Tibial nerve (tissue), 4 donors: ENCODE results near the gene B4GALT2. TPM values are rescaled to one million over a fixed set of nuclear protein-coding genes. Genes with fewer than 3 reads are reported as not detected.

Experiments used
- DNase-seq, 2 donors: peaks; one replicate each; pipeline ENCODE4 v3.0.0-alpha.2; 2019; ENCODE audit warnings: low spot score in 2 of 2
- H3K27ac ChIP-seq, 4 donors: fragments of 200-600 bp; sonication (generic) in 3 of 4; one replicate each; pipeline ENCODE4 v1.5.1; 2017 to 2019; ENCODE audit warnings: mild to moderate bottlenecking in 1 of 4
- H3K27me3 ChIP-seq, 2 donors: fragments of 200-600 bp; sonication (generic) in 1 of 2; one replicate each; pipeline versions ENCODE4 v1.5.1 to v1.6.0; 2017 to 2019
- H3K36me3 ChIP-seq, 3 donors: fragments of 200-600 bp; sonication (generic); one replicate each; pipeline ENCODE4 v1.5.1; 2018 to 2019
- H3K4me1 ChIP-seq, 4 donors: fragments of 200-600 bp; sonication (generic) in 3 of 4; one replicate each; pipeline ENCODE4 v1.5.1; 2017 to 2019
- H3K4me3 ChIP-seq, 4 donors: fragments of 200-600 bp; sonication (generic) in 3 of 4; one replicate each; pipeline ENCODE4 v1.5.1; 2017 to 2019; ENCODE audit warnings: mild to moderate bottlenecking in 1 of 4, moderate library complexity in 1 of 4
- H3K9me3 ChIP-seq, 4 donors: fragments of 200-600 bp; sonication (generic) in 3 of 4; one replicate each; pipeline ENCODE4 v1.5.1; 2017 to 2019
- CTCF ChIP-seq, 5 experiments: fragments of 200-600 bp in 3 of 5; fragments of 450-650 bp in 2 of 5; sonication (generic) in 3 of 5; IDR thresholded peaks; one replicate each; pipeline ENCODE4 v1.5.1; 2016 to 2019; ENCODE audit warnings: antibody characterized with exemption in 5 of 5, mild to moderate bottlenecking in 3 of 5, moderate library complexity in 2 of 5
- EP300 ChIP-seq, 2 donors: sonication (generic); formaldehyde crosslinking; IDR thresholded peaks; one replicate each; pipeline ENCODE4 v1.6.1; 2017; ENCODE audit warnings: antibody characterized with exemption in 2 of 2, mild to moderate bottlenecking in 1 of 2
- POLR2A ChIP-seq, 2 donors: fragments of 450-650 bp; IDR thresholded peaks; one replicate each; pipeline ENCODE4 v1.6.1; 2017; ENCODE audit warnings: antibody characterized with exemption in 2 of 2, mild to moderate bottlenecking in 2 of 2, moderate library complexity in 2 of 2
- WGBS, 2 donors: methylation state at CpG; one replicate each; pipeline ENCODE4 v1.1.5; 2018; 5-methylcytosine and 5-hydroxymethylcytosine counted together
- total RNA-seq, 4 donors: library from RNA; depleted of rRNA; stranded (reverse); fragments of >200 nt; gene quantifications; one replicate each; pipeline ENCODE4 v1.1.0, GENCODE V29; 2016

The B4GALT2 gene
- total RNA-seq, 4 donors from 2014 or later: 15.5 to 49.8 (median 21.1) TPM

GRCh38 chr1:43969746-43970466 lies 9.1 kb upstream of the B4GALT2 start, which contains the start of gene DPH2:
DPH2 (plus strand) TSS chr1:43970010; CDS start chr1:43970176, 166 bp downstream.
- DNase-seq: peak; percentile 93 to 95
- no peaks in the 10 kb centered on the region for H3K9me3 ChIP-seq

GRCh38 chr1:43970502-43970901 lies 8.5 kb upstream of the B4GALT2 start:
- H3K4me3 ChIP-seq: peak overlapping the region; percentile 71 to 88 (median 80)
- no peak for DNase-seq
- peaks cover 0 to 45% (median 0%) of the 10 kb centered on the region in 3 donors for H3K36me3 ChIP-seq
- H3K27ac ChIP-seq: peak overlapping the region in 1 of 4 donors; percentile 52
- H3K9me3 ChIP-seq: no peaks in the 10 kb centered on the region
- no peak for TF ChIP-seq EP300 (IDR thresholded peaks at IDR 0.05)
- 53 to 58% methylated on average over 5 of the region's 5 CpGs for WGBS, 2 donors
- H3K4me1 ChIP-seq: peaks cover 3 to 32% (median 11%) of the 10 kb centered on the region in 4 donors
- no peaks in the 10 kb centered on the region for H3K27me3 ChIP-seq

More at GRCh38 chr1:43969746-43970466, 9.1 kb upstream of the B4GALT2 start, which contains the start of gene DPH2:
- Histone ChIP-seq H3K4me1 (peaks cover 3 to 30% (median 10%) of the 10 kb centered on the region in 4 donors), H3K27me3 (no peaks in the 10 kb centered on the region), H3K4me3 (peak within 1 kb of the TSS; percentile 71 to 88 (median 80)), H3K36me3 (peaks cover 0 to 46% (median 0%) of the 10 kb centered on the region in 3 donors), H3K27ac (peak within 1 kb of the TSS in 2 of 4 donors; percentile 35 to 52)
- peak in 1 of 2 donors; percentile 74 for TF ChIP-seq EP300 (IDR thresholded peaks at IDR 0.05)
- TF ChIP-seq CTCF (IDR thresholded peaks at IDR 0.05): peak in 3 of 5 experiments; percentile 13 to 53 (median 21)
- TF ChIP-seq POLR2A (IDR thresholded peaks at IDR 0.05): peak in 1 of 2 donors; percentile 23
- WGBS, 2 donors: 0 to 1% methylated on average over 42 to 44 of the region's 47 CpGs

GRCh38 chr1:43970911-43971310 lies 8.1 kb upstream of the B4GALT2 start:
- H3K27ac ChIP-seq: no peak overlapping the region
- peaks cover 0 to 41% (median 0%) of the 10 kb centered on the region in 3 donors for H3K36me3 ChIP-seq
- 90 to 91% methylated on average over 9 of the region's 9 CpGs for WGBS, 2 donors
- H3K9me3 ChIP-seq: no peaks in the 10 kb centered on the region
- TF ChIP-seq EP300 (IDR thresholded peaks at IDR 0.05): no peak
- TF ChIP-seq POLR2A (IDR thresholded peaks at IDR 0.05): no peak
- no peak for TF ChIP-seq CTCF (IDR thresholded peaks at IDR 0.05)
- DNase-seq: no peak
- H3K4me3 ChIP-seq: peak overlapping the region in 2 of 4 donors; percentile 72 to 88
- no peaks in the 10 kb centered on the region for H3K27me3 ChIP-seq
- H3K4me1 ChIP-seq: peaks cover 3 to 36% (median 15%) of the 10 kb centered on the region in 4 donors

- no peak for TF ChIP-seq CTCF (IDR thresholded peaks at IDR 0.05)
- TF ChIP-seq EP300 (IDR thresholded peaks at IDR 0.05): no peak
- no peak for TF ChIP-seq POLR2A (IDR thresholded peaks at IDR 0.05)
- DNase-seq: no peak
- 93 to 96% methylated on average over 16 to 17 of the region's 17 CpGs for WGBS, 2 donors
- no peak overlapping the region for H3K4me3 ChIP-seq
- H3K4me1 ChIP-seq: peaks cover 3 to 41% (median 20%) of the 10 kb centered on the region in 4 donors
- H3K9me3 ChIP-seq: no peaks in the 10 kb centered on the region
- H3K27me3 ChIP-seq: no peaks in the 10 kb centered on the region
- H3K27ac ChIP-seq: no peak overlapping the region
- H3K36me3 ChIP-seq: peaks cover 0 to 38% (median 0%) of the 10 kb centered on the region in 3 donors
Observed at GRCh38 chr1:43971336-43971980, 7.6 kb upstream of the B4GALT2 start.

- peak overlapping the region; percentile 72 to 91 (median 82) for H3K4me3 ChIP-seq
- H3K9me3 ChIP-seq: no peaks in the 10 kb centered on the region
- H3K27ac ChIP-seq: peak overlapping the region; percentile 66 to 95 (median 94)
- DNase-seq: no peak
- WGBS, 2 donors: 43 to 46% methylated on average over 9 of the region's 9 CpGs
- no peaks in the 10 kb centered on the region for H3K27me3 ChIP-seq
- peaks cover 0 to 42% (median 0%) of the 10 kb centered on the region in 3 donors for H3K36me3 ChIP-seq
- TF ChIP-seq CTCF (IDR thresholded peaks at IDR 0.05) (no peak), POLR2A (IDR thresholded peaks at IDR 0.05) (no peak), EP300 (IDR thresholded peaks at IDR 0.05) (no peak)
- H3K4me1 ChIP-seq: peaks cover 3 to 65% (median 29%) of the 10 kb centered on the region in 4 donors
Observed at GRCh38 chr1:43973981-43974442, 5.0 kb upstream of the B4GALT2 start.
